Measurements from ENCODE around the gene KLHL8.
"Not testable (repeated sequence)": the region's sequence is repeated elsewhere in the genome, so short reads cannot be mapped to it uniquely, and the experiment has no call there.

Gene KLHL8

DNA sequence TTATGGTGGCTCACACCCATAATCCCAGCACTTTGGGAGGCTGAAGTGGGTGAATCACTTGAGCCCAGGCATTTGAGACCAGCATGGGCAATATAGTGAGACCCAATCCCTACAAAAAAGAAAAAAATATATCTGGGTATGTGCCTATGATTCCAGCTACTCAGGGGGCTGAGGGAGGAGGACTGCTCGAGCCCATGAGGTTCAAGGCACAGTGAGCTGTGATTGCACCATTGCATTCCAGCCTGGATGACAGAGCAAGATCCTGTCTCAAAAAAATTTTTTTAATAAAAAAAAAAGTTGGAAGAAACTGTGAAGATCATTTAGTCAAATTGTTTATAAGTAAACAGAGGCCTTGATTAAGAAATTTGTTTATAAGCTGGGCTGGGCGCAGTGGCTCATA is 39.7 kb downstream of the KLHL8 start:
- no peak for DNase-seq (ENCODE audit: low spot score)
- no peak for FAIRE-seq

DNA sequence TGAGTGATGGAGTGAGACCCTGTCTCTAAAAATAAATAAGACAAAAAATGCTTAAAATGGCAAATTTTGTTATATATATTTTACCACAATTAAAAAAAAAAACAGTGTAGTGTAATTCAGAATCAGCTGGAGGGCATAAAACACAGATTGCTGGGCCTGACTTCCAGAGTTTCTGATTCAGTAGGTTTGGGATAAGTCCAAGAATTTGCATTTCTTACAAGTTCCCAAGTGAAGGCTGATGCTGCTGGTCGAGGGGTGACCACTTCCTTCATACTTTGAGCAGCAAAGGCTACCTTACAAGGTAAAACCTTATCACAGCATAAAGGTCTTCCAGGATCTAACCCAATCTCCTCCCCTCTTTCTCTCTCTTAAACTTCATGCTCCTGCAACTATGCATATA is 40.7 kb downstream of the KLHL8 start:
- DNase-seq (ENCODE audit: low spot score) (no peak), FAIRE-seq (no peak)

DNA sequence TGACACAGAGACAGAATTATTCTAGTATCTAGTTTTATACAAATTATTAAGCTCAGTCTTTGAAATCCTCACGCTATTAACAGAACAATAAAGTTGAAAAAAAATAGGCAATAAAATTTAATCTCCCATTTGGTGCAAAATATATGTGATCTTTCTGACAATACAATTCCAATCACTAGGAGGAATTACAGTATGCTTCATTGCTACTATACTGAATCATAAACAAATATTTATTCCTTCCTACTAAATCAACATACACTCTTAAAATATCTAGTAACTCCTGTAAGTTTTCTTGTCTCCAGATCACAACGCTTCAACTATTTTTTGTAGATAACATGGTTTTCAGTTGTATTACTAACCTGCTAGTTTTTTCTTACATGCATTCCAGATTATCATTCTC is 45.7 kb downstream of the KLHL8 start:
- DNase-seq (ENCODE audit: low spot score) (no peak), FAIRE-seq (no peak)

DNA sequence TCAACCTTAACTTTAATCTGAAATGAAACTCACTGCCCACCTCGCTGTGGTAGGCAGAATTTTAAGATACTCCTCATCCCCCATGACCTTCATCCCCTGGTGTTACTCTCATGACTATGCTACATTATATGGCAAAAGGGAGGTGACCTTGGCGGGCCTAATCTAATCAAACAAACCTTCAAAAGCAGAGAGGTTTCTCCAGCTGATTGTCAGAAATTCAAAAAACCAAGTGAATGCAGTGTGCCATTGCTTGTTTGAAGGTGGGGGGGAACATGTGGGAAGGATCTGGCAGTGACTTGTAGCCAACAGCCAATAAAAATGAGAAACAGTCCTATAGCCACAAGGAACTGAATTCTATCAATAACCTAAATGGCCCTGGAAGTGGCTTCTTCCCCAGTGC is 48.5 kb downstream of the KLHL8 start:
- DNase-seq (ENCODE audit: low spot score) (no peak), FAIRE-seq (no peak)

DNA sequence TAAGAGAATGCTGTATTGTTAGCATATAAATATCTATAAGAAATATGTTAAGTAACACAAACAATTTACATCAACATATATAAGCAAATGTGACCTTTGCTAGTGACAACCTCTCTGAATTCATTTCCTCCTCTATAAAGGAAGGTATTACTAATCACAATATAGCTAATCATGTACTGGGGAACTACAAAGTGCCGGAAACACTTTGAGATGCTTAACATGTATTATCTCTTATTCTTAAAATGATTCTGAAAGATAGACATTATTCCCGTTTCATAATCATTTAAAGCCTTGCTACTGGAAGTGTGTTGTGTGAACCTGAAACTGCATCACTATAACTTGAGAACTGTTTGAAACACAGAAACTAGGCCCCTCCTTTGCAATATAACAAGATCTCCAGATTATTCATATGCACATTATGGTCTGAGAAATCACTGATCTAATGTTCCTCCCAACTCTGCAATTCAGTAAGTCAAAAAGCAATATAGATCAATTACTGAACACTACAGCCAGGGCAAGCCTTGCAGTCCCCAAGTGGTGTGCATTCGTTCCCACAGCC is 54.0 kb downstream of the KLHL8 start:
- DNase-seq (ENCODE audit: low spot score) (no peak), FAIRE-seq (no peak)

DNA sequence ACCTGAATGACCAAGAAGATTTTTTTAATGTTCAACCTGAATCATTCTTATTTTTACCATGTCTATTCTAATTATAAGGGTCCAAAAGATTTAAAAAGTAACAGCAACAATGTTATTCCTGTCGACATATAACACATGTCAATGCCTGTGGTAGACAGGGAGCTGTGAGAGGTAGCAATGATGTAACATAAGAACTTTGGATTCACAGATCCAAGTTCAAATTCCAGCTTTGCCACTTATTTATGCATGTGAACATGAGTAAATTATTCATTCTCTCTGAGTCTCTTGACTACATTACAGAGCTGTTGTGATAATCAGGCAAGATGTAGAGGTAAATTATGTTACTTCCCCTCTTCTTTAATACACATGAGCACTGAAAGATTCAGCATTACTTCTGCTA is 54.5 kb downstream of the KLHL8 start:
- no peak for FAIRE-seq
- no peak for DNase-seq (ENCODE audit: low spot score)

DNA sequence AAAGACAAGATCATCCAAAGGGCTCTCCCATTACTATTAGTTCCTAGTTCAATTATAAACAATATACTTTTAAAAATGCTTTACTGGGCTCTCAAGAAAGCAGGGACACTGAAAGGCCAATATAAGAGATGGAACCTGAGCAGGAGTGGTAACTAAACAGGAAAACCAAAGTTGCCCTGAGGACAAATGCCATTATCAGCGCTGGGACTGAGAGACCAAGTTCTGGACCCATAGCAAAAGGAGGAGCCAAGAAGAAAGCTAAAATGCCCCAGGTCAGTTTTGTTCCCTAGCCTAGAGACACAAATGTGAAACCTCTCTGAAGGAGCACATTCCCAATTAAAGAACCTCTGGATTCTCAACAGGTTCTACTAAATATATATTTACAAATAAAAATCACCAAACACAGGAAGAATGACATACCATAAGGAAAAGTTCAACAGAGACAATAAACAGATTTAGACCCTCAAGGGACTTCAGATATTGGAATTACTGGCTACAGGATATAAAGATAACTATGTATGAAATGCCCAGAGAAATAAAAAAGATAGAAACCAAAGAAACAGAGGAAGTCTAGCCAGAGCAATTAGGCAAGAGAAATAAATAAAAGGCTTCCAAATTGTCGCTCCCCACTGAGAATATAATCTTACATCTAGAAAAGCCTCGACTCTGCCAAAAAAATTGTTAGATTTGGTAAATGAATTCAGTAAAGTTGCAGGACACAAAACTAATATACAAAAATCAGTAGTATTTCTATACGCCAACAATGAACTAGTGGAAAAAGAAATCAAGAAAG is 67.1 kb downstream of the KLHL8 start:
- DNase-seq (ENCODE audit: low spot score) (no peak), FAIRE-seq (no peak)

DNA sequence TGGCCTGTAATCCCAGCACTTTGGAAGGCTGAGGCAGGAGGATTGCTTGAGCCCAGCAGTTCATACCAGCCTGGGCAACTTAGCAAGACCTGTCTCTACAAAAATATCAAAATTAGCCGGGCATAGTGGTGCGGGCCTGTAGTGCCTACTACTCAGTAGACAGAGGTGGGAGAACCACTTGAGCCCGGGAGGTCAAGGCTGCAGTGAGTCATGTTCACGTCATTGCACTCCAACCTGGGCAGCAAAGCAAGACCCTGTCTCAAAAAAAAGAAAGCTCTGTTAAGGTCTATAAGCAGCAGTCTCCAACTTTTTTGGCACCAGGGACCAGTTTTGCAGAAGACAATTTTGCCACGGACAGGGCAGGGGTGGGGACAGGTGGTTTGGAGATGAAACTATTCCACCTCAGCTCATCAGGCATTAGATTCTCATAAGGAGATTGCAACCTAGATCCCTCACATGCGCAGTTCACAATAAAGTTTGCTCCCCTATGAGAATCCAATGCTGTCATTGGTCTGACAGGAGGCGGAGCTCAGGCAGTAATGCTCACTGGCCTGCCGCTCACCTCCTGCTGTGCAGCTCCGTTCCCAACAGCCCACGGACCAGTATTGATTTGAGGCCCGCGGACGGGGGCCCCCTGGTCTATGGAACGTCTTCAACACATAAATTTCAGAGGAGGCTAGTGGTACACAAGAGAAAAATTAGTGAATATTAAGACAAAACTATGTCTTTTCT is 67.9 kb downstream of the KLHL8 start:
- FAIRE-seq (no peak), DNase-seq (ENCODE audit: low spot score) (no peak)

DNA sequence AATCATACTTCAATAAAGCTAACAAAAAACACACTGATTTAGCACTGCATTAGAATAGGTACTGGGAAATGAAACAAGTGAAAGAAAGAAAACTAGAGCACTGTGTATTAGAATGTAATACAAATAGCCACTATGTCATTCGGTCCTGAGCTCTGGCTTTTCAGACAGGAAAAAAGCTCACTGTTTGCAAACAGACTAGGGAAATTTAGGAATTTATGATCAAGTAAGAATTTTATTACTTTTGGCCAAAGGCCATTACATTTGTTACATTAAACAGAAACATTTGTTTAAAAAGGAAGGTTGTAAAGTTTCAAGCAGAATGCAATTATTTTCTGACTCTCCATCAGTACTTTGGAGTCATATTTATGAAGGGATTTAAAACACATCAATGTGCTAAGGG is 68.7 kb downstream of the KLHL8 start:
- DNase-seq (ENCODE audit: low spot score) (no peak), FAIRE-seq (no peak)

DNA sequence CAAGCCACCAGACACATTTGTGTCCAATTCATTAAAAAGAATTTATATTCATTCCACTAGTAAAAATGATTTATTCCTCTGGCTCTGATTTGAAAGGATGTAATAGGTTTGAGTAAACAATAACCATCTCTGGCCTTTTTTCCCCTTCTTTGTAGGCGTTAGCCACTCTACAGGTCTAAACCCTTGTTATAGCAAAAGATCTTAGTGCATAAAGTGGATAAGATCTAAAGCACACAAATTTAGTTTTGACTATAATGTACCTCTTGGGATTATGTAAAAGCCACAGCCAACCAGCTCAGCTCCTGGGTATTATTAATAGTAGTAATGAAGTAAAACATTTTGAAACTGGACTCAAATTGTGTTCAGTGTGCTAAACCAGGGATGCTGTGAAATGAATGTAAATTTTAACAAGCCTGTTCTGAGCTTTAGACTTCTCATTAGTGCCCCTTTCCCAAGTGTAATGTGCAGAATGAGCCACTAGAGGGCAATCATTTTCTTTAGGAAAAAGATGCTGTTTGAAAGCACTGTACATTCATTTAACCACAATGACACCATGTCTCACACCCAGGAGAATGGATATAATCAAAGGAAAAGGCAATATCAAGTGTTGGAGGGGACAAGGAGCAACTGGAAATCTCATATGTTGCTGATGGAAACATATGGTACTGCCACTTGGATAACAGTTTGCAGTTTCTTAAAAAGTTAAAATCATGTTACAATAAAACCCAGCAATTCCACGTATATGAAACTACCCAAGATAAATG is 69.7 kb downstream of the KLHL8 start:
- DNase-seq (ENCODE audit: low spot score) (peak; percentile 59), FAIRE-seq (peak; percentile 72)

DNA sequence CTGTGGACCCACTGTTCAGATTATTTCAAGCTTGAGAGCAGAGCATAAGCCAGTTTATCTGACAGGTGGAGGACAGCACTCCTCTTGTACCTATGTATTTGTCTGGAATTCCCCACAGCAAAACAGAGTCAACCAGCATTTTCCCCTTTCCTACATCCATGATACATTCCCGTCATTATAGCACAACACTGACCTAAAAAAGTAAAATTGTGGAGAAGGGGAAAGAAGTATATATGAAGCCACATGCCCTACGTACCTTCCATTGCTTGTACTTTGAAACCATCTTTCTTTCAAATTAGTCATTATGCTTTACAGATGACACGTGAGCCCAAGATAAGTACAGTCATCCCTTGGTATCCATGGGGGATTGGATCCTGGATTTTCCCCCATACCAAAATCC is 73.3 kb downstream of the KLHL8 start:
- no peak for FAIRE-seq

DNA sequence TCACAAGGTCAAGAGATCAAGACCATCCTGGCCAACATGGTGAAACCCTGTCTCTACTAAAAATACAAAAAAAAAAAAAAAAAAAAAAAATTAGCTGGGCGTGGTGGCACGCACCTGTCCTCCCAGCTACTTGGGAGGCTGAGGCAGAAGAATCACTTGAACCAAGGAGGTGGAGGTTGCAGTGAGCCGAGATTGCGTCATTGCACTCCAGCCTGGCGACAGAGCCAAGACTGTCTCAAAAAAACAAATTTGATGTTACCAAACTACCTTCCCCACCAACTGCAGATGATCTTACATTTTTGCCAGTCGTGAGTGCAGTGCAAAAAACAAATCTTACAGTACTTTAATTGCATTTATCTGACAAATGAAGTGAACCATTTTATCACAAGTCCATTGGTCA is 74.5 kb downstream of the KLHL8 start:
- DNase-seq (ENCODE audit: low spot score); FAIRE-seq: not testable (repeated sequence)

More for the DNA sequence above, 73.3 kb downstream of the KLHL8 start:
- no peak for DNase-seq (ENCODE audit: low spot score)

DNA sequence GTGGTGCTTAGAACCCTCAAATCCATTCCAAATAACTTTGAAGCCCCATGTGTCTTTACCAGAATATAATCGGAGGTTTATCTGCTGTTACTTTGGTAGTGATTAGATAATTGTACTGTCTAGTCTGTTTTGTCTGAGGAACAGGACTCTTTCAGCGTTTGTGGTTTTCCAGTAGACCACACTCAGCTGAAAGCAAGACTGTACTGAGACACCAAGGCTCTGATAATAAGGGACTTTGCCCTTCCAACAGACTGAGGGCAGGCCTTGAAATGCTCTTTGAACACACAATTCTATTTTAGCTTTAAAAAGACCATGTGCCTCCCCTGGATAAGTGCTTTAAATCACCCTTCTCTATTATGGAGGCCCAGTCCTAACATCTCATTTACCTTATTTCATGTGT is 76.1 kb downstream of the KLHL8 start:
- DNase-seq (ENCODE audit: low spot score) (no peak), FAIRE-seq (no peak)

DNA sequence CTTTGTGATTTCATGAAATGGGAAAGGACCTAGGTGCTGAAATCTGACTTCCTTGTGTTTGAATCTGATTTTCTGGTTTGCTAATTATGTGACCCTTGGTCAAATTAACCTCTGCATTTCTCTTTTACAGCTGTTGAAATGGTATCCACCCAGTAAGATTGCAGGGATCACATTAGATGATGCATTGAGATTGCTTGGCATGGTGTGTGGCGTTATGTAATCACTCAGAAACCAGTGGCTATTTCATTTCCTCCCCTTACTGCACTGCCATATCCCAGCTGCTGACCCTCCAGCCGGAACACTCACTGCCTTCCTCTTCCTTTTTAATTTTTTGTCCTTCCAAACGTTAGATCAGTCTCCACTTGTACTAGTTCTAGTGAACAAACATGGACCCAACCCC is 79.0 kb downstream of the KLHL8 start:
- no peak for FAIRE-seq
- no peak for DNase-seq (ENCODE audit: low spot score)

DNA sequence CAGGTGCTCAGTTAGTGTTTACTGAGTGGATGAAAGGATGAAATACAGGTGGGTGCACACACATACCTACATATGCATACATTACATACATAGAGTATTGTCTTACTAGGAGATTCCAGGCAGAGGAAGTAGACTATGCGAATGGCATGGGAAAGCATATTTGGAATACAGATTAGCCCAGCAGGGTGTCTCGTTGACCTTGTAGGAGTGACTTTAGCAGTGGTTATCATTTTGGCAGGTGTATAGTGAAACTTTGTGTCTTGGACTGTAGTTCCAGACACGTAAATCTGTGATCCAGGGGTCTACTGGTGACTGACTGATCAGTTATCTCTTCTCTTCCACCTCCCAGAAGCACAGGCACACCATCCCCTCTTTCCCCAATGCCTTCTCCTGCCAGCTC is 86.3 kb downstream of the KLHL8 start:
- FAIRE-seq = no peak
- DNase-seq (ENCODE audit: low spot score) = no peak

DNA sequence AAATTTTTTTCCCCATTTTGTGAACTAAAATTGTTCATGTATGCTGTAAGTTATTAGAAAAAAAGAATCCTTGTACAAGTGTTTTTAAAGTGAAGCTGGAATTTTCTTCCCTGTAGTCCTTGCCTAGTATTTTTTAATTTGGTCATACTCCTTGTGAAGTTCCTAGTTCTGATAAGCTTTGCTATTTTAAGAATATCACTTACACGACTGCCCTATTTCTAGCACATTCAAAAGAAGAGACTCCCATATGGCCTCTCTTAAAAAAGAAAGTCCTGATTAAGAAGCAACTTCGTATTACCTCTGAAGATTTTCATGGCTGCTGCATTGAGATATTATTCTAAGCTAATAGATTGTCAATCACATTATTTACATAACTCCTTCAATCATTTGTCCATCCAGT is 87.2 kb downstream of the KLHL8 start:
- DNase-seq (ENCODE audit: low spot score) = no peak
- FAIRE-seq = no peak

DNA sequence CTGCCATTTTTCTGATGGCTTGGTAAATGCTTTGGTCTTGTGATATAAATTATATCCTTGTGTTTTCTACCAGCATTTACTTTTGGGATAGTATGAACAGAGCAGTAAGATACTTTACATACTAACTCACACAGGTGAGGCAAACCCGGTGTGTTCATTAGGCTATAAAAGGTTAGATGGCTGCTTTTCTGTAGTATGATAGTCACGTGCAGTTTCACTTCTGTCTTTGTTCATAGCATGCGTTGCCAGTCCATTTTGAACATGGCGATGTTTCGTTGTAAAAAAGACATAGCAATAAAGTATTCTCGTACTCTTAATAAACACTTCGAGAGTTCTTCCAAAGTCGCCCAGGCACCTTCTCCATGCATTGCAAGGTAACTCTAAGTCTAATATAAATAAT is 88.4 kb downstream of the KLHL8 start:
- DNase-seq (ENCODE audit: low spot score) = no peak
- FAIRE-seq = no peak

DNA sequence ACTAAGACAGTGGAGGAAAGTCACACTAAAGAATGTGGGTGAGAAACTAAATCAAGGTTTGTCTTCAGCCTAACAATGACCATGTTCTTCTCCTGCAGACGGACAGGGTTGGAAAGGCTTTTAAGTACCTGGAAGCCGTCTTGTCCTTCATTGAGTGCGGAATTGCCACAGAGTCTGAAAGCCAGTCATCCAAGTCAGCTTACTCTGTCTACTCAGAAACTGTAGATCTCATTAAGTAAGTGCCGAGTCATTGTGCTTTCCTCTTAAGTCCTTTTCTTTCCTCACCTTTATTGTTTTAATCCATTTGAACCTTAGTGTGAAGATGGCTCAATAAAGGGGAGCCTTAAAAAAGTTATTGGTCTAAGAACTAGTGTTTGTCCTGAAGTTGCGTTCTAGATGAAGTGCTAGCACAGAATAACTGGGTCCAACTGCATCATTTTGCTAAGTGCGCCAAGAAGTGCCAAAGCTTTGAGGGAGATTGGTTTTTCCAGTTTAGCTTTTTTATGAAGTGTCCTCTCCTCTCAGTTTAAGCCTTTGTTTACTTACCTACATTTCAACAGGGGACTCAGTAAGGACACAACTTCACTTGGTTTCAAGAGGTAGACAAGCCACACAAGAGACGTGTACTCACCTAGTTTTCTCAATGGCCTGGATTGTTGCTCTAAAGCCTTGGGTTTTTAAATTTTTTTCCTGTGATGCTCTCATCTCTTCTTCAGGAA is 89.3 kb downstream of the KLHL8 start:
- no peak for FAIRE-seq
- no peak for DNase-seq (ENCODE audit: low spot score)

DNA sequence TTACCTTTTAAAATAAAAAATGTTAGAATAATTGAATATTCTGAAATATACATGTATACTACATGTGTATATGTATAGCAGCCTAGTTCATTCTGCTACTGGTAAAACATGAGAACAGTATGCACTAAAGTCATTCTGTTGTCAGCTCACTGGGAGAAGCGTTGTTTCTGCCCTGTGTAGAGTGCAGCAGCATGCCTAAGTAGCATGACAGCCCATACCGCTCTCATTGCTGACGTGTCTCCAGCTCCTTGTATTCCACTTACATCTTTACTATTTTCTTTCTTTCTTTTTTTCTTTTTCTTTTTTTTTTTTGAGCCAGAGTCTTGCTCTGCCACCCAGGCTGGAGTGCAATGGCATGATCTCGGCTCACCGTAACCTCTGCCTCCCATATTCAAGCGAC is 90.7 kb downstream of the KLHL8 start:
- no peak for DNase-seq (ENCODE audit: low spot score)
- FAIRE-seq = no peak

DNA sequence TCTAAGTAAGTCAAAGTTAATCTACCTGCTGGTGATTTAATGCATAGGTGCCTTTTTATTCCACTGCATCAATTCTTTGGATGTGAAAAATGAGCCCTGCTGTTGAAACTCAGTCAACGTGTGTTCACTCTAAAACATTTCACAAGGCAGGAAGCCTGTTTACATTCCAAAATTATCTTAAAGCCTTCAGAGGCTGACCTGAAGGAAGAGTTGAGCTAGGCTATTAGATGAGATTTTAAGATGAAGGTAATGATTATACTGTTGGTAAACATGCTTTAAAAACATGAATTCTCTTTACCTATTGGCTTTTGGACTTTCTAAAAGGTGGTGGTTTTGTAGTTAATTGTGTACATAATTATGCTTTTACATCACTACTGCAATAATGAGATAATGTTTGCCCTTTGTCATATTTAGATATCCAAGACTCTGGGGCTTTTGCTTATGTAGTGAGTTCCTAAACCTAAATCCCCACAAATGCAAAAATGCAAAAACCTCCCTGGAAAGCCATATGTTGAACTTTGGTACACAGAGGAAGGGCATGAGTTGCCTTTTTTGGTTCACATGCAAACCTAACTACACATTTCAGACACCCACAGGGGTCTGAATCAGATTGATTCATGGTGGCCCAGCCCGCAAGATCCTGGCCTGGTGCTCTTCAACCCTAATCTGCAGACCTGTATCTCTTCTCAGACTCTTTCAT is 92.3 kb downstream of the KLHL8 start:
- DNase-seq (ENCODE audit: low spot score) = no peak
- FAIRE-seq = no peak

DNA sequence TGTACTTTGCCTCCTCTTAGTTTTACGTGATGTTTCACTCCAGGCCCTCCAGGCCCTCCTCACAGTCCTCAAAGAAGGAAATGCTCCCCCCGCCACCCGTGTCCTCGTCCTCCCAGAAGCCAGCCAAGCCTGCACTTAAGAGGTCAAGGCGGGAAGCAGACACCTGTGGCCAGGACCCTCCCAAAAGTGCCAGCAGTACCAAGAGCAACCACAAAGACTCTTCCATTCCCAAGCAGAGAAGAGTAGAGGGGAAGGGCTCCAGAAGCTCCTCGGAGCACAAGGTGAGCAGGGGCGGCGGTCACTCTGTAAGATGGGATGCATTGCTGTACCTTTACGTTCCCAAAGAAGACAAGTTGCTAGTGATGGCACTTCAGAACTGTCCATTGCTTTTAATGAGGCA is 94.4 kb downstream of the KLHL8 start:
- no peak for FAIRE-seq
- no peak for DNase-seq (ENCODE audit: low spot score)
